Measurements from ENCODE around the gene DHX8. TPM values are rescaled to one million over a fixed set of nuclear protein-coding genes. Genes with fewer than 3 reads are reported as not detected.
A peak's percentile ranks its signal among the peaks of the same experiment; 100 is the strongest.

DHX8 gene
- total and polyA plus RNA-seq, 2 donors (not counting 3 experiments of a cell fraction or from before 2014, with no cell fraction given) = 34.9 to 65.6 TPM

- H2AFZ ChIP-seq (ENCODE audit: low read depth, low read length) = peak overlapping the region; percentile 23
- POLR2A ChIA-PET = no interaction called here
- peak; percentile 59 for FAIRE-seq
Observed at GRCh38 chr17:43456661-43457361, 27.0 kb upstream of the DHX8 start.

More at GRCh38 chr17:43456661-43457361, 27.0 kb upstream of the DHX8 start:
- Histone ChIP-seq H3K79me2 (ENCODE audit: control insufficient read depth, insufficient read depth, low read length) (no peaks in the 10 kb centered on the region), H3K36me3 (ENCODE audit: control insufficient read depth in 2 of 2, extremely low read depth in 1 of 2, insufficient read depth in 2 of 2, low read length in 2 of 2) (no peaks in the 10 kb centered on the region), H3K9me1 (replicated peaks; ENCODE audit: control insufficient read depth, extremely low read depth, insufficient read depth, low read length) (no peaks in the 10 kb centered on the region), H3K4me2 (ENCODE audit: insufficient read depth, low read length) (no peak overlapping the region), H3K4me1 (ENCODE audit: control insufficient read depth, extremely low read depth, insufficient read depth, low read length) (peaks cover 5% of the 10 kb centered on the region), H3K27ac (ENCODE audit: insufficient read depth, low read depth, low read length) (no peak overlapping the region), H3K9me3 (replicated peaks; ENCODE audit: control insufficient read depth, insufficient read depth, low read length) (no peaks in the 10 kb centered on the region), H4K20me1 (replicated peaks; ENCODE audit: control insufficient read depth, extremely low read depth, insufficient read depth, low read length) (no peaks in the 10 kb centered on the region), H3K27me3 (ENCODE audit: control insufficient read depth in 2 of 2, insufficient read depth in 2 of 2, low read length in 2 of 2) (peaks cover 4 to 9% of the 10 kb centered on the region in 2 experiments), H3K4me3 (replicated peaks in 1 of 3; ENCODE audit: insufficient read depth in 1 of 3, low read depth in 1 of 3, low read length in 3 of 3) (no peak overlapping the region), H3K9ac (replicated peaks; ENCODE audit: extremely low read depth, insufficient read depth, low read length) (no peak overlapping the region)
- dilution Hi-C loops (cut with MboI; ENCODE audit: extremely low pct_ligation_motif_present, low sequenced_read_pairs) (no loop called here), intact Hi-C loops (cut with micrococcal nuclease) (no loop called here)
- DNase-seq (ENCODE audit: low read depth, low spot score) = peak; percentile 42
- CTCF ChIA-PET = interaction anchor here (0.6 to 1.4 kb wide), 3 partner anchors 13 to 63 kb away, joined by 3 to 4 read pairs (median 3); partner anchors contain the start of gene DHX8
- BruUV-seq (replicated peaks) = no TSS peak
- no peak for TF ChIP-seq JUN (IDR thresholded peaks at IDR 0.05; ENCODE audit: borderline replicate concordance, insufficient read depth, insufficient read length, low read depth)
- TF ChIP-seq MAX (IDR thresholded peaks at IDR 0.05; ENCODE audit: insufficient read depth, insufficient read length) = no peak
- TF ChIP-seq FOS (IDR thresholded peaks at IDR 0.05; ENCODE audit: borderline replicate concordance, insufficient read depth, low read length) = no peak
- no peak for TF ChIP-seq POLR2A (IDR thresholded peaks at IDR 0.05; ENCODE audit: low read depth, low read length)
- TF ChIP-seq GATA2 (IDR thresholded peaks at IDR 0.05; ENCODE audit: insufficient read depth, insufficient read length, low read depth, low read length) = no peak
- TF ChIP-seq, protein P1, sequence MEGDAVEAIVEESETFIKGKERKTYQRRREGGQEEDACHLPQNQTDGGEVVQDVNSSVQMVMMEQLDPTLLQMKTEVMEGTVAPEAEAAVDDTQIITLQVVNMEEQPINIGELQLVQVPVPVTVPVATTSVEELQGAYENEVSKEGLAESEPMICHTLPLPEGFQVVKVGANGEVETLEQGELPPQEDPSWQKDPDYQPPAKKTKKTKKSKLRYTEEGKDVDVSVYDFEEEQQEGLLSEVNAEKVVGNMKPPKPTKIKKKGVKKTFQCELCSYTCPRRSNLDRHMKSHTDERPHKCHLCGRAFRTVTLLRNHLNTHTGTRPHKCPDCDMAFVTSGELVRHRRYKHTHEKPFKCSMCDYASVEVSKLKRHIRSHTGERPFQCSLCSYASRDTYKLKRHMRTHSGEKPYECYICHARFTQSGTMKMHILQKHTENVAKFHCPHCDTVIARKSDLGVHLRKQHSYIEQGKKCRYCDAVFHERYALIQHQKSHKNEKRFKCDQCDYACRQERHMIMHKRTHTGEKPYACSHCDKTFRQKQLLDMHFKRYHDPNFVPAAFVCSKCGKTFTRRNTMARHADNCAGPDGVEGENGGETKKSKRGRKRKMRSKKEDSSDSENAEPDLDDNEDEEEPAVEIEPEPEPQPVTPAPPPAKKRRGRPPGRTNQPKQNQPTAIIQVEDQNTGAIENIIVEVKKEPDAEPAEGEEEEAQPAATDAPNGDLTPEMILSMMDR (IDR thresholded peaks at IDR 0.05; ENCODE audit: extremely low read depth in 1 of 2, insufficient read depth in 1 of 2, low read depth in 1 of 2, low read length in 2 of 2) = no peak
